ENCODE measurements around the gene PNPLA7.
"Not testable (repeated sequence)": the region's sequence is repeated elsewhere in the genome, so short reads cannot be mapped to it uniquely, and the experiment has no call there.

PNPLA7 gene

GRCh38 chr9:137542486-137542885 lies 7.7 kb downstream of the PNPLA7 start:
- in situ Hi-C loops (cut with MboI; ENCODE audit: low pct_unique_long_range_greater_than_20kb, low sequenced_read_pairs, unreplicated experiment) = no loop called here
- no peak for DNase-seq (ENCODE audit: low spot score)
- TF ChIP-seq CTCF (IDR thresholded peaks at IDR 0.05; ENCODE audit: extremely low read depth, insufficient read depth, missing control alignments) = no peak

GRCh38 chr9:137540536-137540935 lies 9.7 kb downstream of the PNPLA7 start:
- DNase-seq (ENCODE audit: low spot score) = no peak
- in situ Hi-C loops (cut with MboI; ENCODE audit: low pct_unique_long_range_greater_than_20kb, low sequenced_read_pairs, unreplicated experiment) = no loop called here
- no peak for TF ChIP-seq CTCF (IDR thresholded peaks at IDR 0.05; ENCODE audit: extremely low read depth, insufficient read depth, missing control alignments)

GRCh38 chr9:137538058-137538457 lies 12.1 kb downstream of the PNPLA7 start:
- TF ChIP-seq CTCF (IDR thresholded peaks at IDR 0.05; ENCODE audit: extremely low read depth, insufficient read depth, missing control alignments) = no peak
- in situ Hi-C loops (cut with MboI; ENCODE audit: low pct_unique_long_range_greater_than_20kb, low sequenced_read_pairs, unreplicated experiment) = no loop called here

DNA sequence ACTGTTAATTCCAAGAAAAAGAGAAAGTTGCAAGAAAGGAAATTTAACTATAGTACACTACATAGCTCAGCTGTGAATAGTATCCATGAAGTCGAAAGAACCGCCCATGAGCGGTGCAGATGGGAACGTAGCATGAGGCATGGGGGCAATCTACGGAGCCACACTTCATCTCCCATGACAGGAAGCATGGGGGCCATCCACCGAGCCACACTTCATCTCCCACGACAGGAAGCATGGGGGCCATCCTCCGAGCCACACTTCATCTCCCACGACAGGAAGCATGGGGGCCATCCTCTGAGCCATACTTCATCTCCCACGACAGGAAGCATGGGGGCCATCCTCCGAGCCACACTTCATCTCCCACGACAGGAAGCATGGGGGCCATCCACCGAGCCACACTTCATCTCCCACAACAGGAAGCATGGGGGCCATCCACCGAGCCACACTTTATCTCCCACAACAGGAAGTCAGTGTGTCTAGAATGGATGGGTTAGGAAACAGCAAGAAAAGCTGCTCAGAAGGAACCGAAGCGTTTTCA lies 13.5 kb downstream of the PNPLA7 start:
- in situ Hi-C loops (cut with MboI; ENCODE audit: low pct_unique_long_range_greater_than_20kb, low sequenced_read_pairs, unreplicated experiment); DNase-seq (ENCODE audit: low spot score): not testable (repeated sequence)

More at GRCh38 chr9:137538058-137538457, 12.1 kb downstream of the PNPLA7 start:
- DNase-seq (ENCODE audit: low spot score) = no peak

DNA sequence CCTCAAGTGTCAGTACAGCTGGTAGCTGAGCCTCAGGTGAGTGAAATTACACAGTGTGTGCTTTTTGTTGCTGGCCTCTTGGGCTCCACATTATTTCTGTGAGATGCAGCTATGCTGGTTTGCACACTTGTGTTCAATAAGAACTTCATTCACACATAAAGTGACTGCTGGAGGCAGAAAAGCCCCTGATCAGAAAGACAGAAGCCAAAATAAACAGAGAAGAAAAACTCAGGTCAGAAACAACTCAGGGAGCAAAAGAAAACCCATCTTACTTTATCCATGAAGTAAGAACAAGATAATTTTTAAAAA lies 15.1 kb downstream of the PNPLA7 start:
- DNase-seq (ENCODE audit: low spot score) = no peak
- in situ Hi-C loops (cut with MboI; ENCODE audit: low pct_unique_long_range_greater_than_20kb, low sequenced_read_pairs, unreplicated experiment) = no loop called here
- TF ChIP-seq CTCF (IDR thresholded peaks at IDR 0.05; ENCODE audit: extremely low read depth, insufficient read depth, missing control alignments) = no peak

DNA sequence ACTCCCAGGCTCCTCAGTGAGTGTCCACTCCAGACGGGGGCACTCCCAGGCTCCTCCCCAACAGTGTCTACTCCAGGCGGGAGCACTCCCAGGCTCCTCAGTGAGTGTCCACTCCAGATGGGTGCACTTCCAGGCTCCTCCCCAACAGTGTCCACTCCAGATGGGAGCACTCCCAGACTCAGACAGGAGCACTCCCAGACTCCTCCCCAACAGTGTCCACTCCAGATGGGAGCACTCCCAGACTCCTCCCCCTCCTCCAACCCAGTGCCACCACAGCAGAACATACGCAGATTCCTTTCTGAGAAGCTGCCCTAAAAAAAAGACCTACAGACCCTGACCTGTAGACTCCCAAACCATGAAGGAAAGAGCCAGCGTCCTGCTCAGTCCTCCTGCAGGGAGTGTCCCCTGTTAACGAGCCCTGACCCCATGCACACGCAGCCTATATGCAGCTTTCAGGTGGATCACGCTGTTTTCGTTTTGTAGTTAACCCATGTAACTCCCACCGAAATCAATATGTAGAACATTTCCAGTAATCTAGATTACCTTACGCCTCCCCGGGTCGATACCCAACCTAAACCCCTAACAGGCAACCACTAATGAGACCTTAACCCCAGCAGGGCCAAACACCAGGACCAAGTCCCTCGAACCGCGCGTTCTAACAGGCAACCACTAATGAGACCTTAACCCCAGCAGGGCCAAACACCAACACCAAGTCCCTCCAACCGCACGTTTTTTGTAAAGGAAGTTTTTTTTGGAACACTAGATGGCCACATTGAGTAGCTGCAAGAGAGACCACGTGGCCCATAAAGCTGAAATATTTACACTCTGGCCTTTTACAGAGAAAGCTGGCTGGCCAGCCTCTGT lies 15.7 kb downstream of the PNPLA7 start:
- in situ Hi-C loops (cut with MboI; ENCODE audit: low pct_unique_long_range_greater_than_20kb, low sequenced_read_pairs, unreplicated experiment) = no loop called here
- peak; percentile 56 for TF ChIP-seq CTCF (IDR thresholded peaks at IDR 0.05; ENCODE audit: extremely low read depth, insufficient read depth, missing control alignments)
- DNase-seq (ENCODE audit: low spot score) = peak; percentile 78

GRCh38 chr9:137532891-137533468 lies 17.2 kb downstream of the PNPLA7 start:
- in situ Hi-C loops (cut with MboI; ENCODE audit: low pct_unique_long_range_greater_than_20kb, low sequenced_read_pairs, unreplicated experiment); DNase-seq (ENCODE audit: low spot score): not testable (repeated sequence)

Data from GM13977 (cell line).